Stomach (tissue), 4 donors: ENCODE results near the gene UNC93A.
"Not testable (repeated sequence)": the region's sequence is repeated elsewhere in the genome, so short reads cannot be mapped to it uniquely, and the experiment has no call there.

Source experiments
- CTCF ChIP-seq, 7 experiments: fragments of 450-650 bp in 4 of 7; fragments of 200-600 bp in 3 of 7; sonication (generic) in 3 of 7; IDR thresholded peaks; one replicate each; pipeline ENCODE4 v1.5.1; 2016 to 2019; ENCODE audit warnings: antibody characterized with exemption in 7 of 7, control low read depth in 2 of 7, mild to moderate bottlenecking in 1 of 7
- EP300 ChIP-seq: sonication (generic); formaldehyde crosslinking; IDR thresholded peaks from one replicate; pipeline ENCODE4 v1.6.1; 2017; ENCODE audit warnings: antibody characterized with exemption

- not testable (repeated sequence) for TF ChIP-seq CTCF (IDR thresholded peaks at IDR 0.05); EP300
Measured at GRCh38 chr6:167242135-167242506, 49.0 kb upstream of the UNC93A start.
